Fibroblast of peridontal ligament (primary cell): Measurements from ENCODE around the gene AIDA.
A peak's percentile ranks its signal among the peaks of the same experiment; 100 is the strongest.

ENCODE experiments used
- DNase-seq: peaks from one replicate; pipeline ENCODE4 v3.0.0-alpha.2; 2010; ENCODE audit errors: extremely low read depth

AIDA gene

DNA sequence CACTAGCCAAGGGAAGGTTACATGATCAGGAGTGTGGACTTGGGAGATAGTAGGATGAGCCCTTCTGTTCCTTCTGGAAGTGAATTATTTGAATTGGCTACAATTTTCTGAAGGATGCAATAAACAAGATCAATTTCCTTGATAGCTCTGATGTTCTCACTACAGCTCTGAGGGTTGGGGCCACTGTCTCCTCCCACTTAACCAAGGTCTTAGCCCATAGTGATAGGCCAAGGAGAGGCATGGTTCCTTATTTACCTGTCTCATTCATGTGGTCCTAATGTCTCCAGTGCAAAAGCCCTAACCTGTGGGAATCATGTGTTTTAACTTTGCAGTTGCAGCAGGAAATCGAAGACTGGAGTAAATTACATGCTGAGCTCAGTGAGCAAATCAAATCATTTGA is 59.6 kb downstream of the AIDA start:
- no peak for DNase-seq

DNA sequence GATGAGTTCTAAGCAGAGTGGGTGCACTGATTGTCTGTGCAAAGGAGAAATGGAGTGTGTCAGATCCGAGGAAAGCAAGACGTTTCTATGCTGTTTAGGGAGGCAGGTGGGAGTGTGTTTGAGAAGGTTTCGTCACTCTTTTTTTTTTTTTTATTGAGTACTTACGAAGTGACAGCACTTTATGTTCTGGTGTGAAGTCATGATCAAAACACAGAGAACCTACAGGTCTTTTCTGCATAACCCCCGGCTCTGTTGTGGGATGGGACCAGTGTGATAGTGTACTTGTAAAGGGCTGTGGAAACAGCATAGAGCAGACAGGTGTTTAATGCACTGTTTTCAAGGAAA is 67.7 kb downstream of the AIDA start:
- no peak for DNase-seq

DNA sequence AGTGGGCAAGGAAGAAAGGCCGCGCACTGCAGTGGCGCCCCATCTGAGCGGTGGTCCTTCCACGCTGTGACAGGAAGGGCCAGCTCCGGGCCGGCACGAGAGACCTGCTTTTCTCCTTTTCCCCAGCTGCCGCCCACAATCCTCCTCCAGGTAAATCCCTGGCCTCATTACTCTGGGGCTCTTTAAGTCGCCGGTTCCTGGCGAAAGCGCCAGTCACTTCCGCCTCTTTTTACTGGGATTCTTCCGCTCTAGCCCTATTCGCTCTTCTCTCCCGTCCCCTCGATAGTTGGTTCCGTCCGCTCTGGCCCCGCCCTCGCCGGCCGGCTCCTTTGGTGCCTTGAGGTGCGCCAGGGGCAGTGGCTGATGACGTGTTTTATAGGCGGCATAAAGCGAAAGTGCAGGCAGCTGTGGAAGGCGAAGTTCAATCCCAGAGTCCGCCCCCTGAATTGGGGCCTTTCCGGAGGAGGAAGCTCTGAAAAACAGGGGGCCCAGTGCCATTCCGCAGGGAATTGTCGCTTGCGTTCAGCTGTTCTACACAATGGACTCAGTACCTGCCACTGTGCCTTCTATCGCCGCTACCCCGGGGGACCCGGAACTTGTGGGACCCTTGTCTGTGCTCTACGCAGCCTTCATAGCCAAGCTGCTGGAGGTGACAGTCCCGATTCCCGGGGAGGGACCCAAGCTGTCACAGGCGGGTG is 68.2 kb downstream of the AIDA start:
- DNase-seq, result peak; percentile 98

DNA sequence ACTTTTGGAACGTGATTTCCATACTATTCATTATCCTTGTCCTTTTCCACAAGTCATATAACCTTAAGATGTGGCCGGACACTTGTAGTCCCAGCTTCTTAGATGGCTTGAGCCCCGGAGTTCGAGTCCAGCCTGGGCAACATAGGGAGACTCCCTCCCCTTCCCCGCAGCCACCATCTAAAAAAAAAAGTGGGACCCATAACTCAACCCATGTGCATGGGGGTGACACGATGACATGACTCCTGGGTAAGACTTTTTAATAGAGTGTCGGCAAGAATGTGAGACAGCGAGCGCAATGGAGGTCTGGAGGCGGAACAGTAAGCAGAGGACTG is 68.7 kb downstream of the AIDA start:
- no peak for DNase-seq

DNA sequence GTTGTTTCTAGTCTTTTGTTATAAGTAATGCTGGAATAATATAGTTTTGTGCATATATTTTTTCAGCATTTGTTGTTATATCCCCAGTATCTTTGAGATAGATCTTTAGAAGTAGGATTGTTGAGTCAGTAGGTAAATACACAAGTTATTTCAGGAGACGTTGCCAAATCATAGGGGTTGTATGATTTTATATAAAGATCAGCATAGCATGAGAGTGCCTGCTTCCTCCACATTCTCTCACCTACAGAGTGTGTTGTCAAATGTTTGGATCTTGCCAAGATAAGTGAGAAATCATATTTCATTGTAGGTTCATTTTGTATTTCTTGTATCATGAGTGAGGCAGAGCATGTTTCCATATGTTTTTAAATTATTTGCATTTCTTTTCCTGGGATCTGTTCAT is 69.8 kb downstream of the AIDA start:
- DNase-seq, result no peak

DNA sequence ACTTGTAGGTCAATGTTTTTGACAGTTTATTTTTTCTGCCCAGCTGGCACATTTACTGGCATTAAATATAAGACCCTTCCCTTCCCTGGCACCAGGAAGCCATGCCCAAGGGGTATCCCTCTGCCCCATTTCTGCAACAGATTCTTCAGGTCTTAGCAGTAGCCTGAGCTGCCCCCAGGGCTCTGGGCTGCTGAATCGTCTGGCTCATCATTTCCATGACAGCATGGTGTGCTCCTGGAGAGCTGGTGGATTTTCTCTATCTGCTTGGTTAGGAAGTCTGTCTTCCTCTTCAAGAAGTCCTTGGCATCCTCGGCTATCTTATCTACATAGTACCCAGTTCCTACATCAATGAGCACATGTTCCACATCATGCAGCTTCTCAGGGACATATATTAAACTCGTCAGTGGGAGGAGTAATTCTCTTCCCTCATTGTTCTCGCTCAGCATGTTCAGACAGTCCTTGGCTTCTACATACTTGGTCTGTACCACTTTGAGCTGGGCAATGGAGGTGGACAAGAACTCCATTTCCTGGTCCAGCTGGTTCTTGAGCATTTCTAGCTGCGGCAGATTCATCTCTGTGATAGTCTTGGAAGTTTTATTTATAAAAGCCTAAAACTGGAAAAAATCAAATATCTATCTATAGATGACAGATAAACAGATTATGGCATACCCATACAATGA is 70.9 kb downstream of the AIDA start:
- DNase-seq, result no peak

DNA sequence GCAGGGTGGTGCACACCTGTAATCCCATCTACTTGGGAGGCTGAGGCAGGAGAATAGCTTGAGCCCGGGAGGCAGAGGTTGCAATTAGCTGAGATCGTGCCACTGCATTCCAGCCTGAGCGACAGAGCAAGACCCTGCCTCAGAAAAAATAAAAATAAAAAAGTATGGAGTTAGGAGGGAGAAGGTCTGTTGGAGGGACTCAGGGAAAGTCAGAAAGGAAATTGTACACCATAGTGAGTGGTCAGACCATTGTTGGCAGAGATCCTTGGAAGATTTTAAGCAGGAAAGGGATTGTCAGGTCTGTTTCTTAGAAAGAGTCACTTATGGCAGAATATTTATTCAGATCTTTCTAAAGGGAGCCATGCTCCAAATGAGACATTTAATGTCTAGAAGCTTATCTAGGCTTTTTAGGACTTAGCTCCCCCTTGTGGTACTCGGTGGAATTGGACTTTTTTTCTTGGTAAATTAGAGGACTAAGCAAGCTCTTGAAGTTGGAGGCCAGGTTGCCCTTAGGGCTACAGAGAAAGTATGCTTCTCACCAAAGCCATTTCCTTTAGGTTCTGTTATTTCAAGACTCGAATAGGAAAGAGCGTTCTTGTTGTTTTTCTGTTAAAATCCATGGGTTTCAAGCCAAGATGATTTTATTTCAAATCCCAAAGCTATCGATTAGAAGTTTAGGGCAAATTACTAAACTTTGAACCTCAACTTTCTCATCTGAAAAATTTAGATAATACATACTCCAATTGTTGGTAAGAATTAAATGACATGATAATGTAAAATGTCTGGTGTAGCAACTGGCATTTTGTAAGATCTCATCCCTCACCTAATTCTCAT is 77.9 kb downstream of the AIDA start:
- DNase-seq, result peak; percentile 99

DNA sequence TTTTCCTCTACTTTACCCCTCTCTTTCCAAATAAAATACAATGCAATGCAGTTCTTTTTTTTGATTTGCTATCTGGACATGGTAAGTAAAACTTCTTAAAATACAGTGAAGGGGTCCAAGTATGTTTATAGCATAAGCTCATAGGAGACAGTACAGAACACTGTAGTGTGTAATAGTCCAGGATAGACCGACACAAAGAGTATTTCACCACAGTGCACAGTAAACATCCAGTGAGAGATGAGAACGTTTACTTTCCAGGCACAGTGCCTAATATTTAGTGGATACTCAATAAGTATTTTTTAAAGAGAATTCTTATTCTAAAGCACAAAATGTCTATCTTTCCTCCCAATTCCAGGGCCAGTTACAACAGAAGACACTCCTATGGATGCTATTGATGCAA is 79.5 kb downstream of the AIDA start:
- no peak for DNase-seq

DNA sequence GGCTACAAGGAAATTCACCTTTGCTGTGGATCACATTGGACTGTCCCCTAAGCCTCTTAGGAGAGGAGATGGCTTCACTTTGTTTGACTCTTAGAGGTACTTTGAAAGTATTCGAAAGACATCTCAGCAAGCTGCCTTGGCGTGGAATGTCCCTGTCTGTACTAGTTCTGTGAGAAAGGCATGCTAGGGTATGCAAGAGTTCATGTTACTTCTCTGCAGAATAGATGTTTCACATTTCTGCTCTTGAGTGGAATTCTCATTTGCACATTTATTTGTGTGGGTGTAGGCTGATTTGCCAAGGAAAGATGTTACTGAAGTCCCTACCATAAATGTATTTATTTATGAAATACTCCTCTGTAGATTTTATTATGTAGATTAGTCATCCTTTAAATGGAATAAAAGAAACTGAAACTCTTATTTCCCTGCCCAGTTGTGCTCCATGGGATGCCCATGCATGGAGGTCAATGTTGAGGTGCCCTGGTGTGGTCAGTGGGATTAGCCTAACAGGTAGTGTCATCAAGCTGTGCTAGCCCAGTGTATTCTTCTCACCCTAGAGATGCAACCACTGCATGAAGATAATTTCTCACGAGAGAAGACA is 80.6 kb downstream of the AIDA start:
- peak; percentile 24 for DNase-seq

DNA sequence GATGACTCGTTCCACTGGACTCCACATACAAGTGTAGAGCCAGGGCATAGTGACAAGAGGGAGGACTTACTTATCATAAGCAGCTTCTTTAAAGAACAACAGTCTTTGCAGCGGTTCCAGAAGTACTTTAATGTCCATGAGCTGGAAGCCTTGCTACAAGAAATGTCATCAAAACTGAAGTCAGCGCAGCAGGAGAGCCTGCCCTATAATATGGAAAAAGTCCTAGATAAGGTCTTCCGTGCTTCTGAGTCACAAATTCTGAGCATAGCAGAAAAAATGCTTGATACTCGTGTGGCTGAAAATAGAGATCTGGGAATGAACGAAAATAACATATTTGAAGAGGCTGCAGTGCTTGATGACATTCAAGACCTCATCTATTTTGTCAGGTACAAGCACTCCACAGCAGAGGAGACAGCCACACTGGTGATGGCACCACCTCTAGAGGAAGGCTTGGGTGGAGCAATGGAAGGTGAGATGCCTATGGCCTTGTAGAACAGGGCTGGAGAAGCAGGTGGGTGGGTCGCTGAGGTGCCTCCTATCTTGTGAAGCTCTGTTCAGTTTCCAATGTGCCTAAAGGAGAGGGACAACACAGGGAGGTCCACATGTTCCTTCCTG is 82.3 kb downstream of the AIDA start:
- no peak for DNase-seq

DNA sequence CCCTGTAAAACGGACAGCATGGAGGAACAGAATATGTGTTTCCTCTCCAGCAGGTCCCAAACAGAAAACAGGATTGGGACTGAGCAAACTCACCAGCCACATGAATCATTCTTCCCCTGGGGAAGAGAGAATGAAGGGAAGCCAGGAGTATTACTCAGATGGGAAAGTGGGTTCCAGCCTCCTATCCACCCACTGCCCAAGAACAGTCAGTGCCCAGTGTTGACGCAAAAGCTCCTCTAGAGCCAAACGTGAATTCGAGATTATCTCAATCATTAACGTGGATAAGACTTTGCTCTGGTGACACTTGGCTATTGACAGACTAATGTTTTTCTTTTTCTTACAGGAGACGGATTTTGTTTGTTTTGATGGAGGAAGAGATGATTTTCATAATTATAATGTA is 85.1 kb downstream of the AIDA start:
- peak; percentile 95 for DNase-seq

DNA sequence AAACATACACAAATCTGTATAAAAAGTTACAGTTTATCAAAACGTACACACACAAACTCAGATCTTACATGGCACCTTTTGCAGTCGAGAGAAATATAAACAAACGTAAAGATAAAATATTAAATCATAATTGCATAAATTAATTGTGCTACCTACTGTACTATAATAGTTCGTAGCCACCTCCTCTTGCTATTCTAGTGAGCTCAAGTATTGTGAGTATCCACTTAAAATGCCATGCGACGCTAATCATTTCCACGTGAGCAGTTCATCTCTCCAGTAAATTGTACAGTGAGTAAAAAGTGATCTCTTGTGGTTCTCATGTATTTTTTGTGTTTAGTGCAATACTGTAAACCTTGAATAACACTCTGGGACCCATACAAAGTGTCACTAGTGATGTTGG is 88.1 kb downstream of the AIDA start:
- no peak for DNase-seq

DNA sequence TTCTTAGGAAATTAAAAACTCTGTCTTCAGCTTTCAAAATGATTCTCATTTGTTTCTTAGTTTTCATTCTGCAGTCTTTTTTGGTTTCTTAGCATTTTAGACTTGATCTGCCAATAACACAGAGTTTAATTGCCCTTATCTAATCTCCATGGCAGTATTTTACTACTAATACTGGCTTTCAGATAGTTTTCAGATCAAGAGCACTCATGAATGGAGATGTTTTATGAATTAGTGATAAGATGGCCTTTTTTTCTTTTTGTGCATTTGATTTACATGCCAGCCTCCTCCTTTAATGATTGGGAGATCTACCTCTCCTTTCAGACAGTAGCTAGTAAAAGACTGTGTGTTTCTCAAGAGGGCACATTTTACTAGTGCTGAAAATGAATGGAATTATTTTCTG is 88.8 kb downstream of the AIDA start:
- no peak for DNase-seq

DNA sequence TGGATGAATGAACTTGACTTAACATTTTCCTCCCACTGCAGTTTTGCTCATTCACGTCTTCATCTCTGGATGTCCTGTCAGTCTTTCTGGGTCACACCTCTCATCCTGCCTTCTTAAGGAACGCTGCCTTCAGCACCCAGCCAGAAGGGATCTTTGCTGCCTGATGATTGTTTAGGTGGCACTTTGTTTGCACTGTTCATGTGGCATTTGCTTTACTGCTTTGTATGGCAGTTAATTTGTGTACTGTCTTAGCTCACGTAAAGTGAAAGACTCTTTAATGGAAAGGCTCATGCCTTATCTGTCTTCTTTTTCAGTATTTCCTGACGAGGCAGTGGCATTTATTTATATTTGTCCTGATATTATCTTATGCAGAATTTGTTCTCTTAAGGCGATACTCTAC is 89.5 kb downstream of the AIDA start:
- DNase-seq, result no peak

DNA sequence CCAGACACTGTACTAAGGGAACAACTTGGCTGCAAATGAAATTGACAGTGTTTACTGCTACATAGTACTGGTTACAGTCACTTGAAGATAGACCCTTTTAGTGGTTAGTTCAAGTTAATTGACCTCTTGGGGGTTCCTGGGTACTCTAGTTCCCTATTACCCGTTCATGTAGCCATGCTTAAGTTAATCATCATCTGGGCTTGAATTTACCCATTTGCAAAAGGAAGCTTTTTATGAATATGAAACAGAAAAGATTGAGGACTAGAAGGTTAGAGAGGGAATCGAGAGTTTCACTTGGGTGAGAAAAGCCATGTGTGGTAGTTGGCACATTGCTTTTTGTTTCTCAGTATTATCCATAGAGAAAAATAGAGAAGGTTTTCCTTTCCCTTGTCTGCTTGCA is 91.7 kb downstream of the AIDA start:
- DNase-seq, result no peak

DNA sequence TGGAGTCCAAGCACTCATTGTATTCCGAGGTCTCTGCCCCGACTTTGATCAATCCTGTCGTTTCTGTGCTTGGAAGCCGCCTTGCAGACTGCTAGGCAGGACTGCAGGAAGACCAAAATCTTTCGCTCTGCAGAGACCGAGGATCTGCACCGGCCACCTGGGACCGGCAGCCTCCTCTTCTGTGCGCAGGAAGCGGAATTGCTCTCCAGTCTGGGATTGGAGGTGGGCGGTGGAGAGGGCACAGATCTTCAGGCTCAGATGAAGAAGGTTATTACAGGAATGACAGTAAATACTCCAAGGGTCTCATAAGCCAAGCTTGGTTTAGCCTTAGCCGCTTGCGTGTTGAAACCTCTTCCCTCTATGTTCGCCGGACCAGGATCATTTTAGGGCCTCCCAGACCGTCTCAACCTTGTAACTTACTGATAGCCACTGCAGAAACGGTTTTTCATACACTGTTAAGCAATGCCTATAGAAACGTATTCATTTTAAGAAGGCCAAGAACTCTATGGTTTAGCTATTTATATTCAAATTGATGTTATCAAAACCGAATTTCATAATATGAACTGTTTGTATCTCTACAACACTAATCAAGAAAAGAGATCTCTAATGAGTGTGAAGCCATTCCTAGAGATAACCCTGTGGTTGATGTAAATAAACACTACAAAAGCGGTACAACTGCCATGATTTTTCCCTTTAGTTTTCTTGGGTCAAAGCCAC is 93.3 kb downstream of the AIDA start:
- peak; percentile 38 for DNase-seq
